ENCODE measurements around the gene PAH.

PAH gene

DNA sequence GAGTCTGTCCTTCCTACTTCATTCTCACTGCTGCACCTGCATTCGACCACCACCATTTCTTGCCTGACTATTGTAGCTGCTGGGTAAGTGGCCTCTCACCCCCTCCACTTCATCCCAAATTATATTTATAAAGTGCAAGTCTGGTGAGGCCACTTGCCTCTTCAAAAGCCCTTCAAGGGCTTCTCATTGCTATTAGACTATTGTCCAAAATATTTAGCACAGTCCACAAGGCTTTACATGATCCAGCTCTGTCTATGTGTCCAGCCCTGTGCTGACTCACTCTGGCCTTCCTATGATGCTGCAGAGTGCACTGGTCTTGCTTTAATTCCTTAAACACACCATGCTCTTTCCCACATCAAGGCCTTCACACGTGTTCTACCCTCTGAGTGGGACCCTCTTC is 46.0 kb downstream of the PAH start:
- Histone ChIP-seq H3K23ac (ENCODE audit: low read depth, low read length, poor library complexity) (no peak overlapping the region), H3K9me3 (replicated peaks in 1 of 2; ENCODE audit: control insufficient read depth in 2 of 2, insufficient read depth in 1 of 2, low read depth in 1 of 2, low read length in 2 of 2) (no peaks in the 10 kb centered on the region), H3K27me3 (ENCODE audit: control insufficient read depth in 3 of 3, insufficient read depth in 3 of 3, low read depth in 1 of 3, low read length in 3 of 3) (no peaks in the 10 kb centered on the region), H2BK12ac (ENCODE audit: low read length) (no peak overlapping the region), H3K9ac (ENCODE audit: low read depth, low read length, poor library complexity) (no peak overlapping the region), H3K27ac (replicated peaks; ENCODE audit: low read length) (no peak overlapping the region), H4K8ac (ENCODE audit: low read depth, low read length) (no peak overlapping the region), H3K18ac (ENCODE audit: low read length) (no peak overlapping the region), H2BK120ac (ENCODE audit: low read depth, low read length) (no peak overlapping the region), H3K79me1 (ENCODE audit: low read depth, low read length) (no peaks in the 10 kb centered on the region), H2AFZ (ENCODE audit: low read length) (no peak overlapping the region), H3K4me1 (ENCODE audit: control insufficient read depth in 2 of 2, insufficient read depth in 1 of 2, low read depth in 1 of 2, low read length in 2 of 2) (peaks cover 0 to 15% of the 10 kb centered on the region in 2 donors), H3K4me2 (ENCODE audit: insufficient read depth, low read length, poor library complexity, severe bottlenecking) (no peak overlapping the region), H3K14ac (ENCODE audit: low read length) (no peak overlapping the region), H2AK5ac (ENCODE audit: low read depth, low read length) (no peak overlapping the region), H3K4ac (ENCODE audit: low read length) (no peak overlapping the region), H4K91ac (ENCODE audit: low read depth, low read length, poor library complexity) (no peak overlapping the region), H3K36me3 (replicated peaks in 1 of 2; ENCODE audit: control insufficient read depth in 2 of 2, insufficient read depth in 2 of 2, low read length in 2 of 2) (no peaks in the 10 kb centered on the region), H2BK5ac (ENCODE audit: low read length) (no peak overlapping the region), H3K4me3 (ENCODE audit: low read length in 2 of 2) (no peak overlapping the region), H2BK15ac (ENCODE audit: low read length) (no peak overlapping the region)
- DNase-seq (ENCODE audit: low spot score) = no peak
- no CpG with 5 or more reads among the region's 2 CpGs for WGBS, 2 donors (ENCODE audit: extremely low coverage in 2 of 2, insufficient read length in 2 of 2, insufficient replicate concordance in 1 of 2)

DNA sequence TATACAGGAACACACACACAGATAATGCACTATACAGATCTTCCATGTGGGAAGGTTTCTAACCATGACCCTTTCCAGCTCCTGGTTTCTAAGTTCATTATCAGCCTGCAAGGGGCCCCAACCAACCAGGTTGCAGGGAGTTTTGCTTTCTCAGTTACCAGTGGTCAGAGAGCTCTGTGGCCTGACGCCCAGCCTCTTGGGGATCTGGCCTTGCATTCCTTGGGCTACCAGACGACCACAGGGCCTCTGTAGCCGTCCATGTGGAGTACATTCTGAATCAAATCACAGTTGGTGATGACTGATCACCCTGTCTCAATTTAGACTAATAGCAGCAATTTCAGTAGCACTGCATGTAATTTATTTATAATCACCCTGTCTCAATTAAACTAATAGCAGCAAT is 47.5 kb downstream of the PAH start:
- H2BK120ac ChIP-seq (ENCODE audit: low read depth, low read length) = no peak overlapping the region
- H3K27me3 ChIP-seq (ENCODE audit: control insufficient read depth in 3 of 3, insufficient read depth in 3 of 3, low read depth in 1 of 3, low read length in 3 of 3) = no peaks in the 10 kb centered on the region
- H3K4me2 ChIP-seq (ENCODE audit: insufficient read depth, low read length, poor library complexity, severe bottlenecking) = no peak overlapping the region
- no peak overlapping the region for H3K27ac ChIP-seq (replicated peaks; ENCODE audit: low read length)
- H3K4me3 ChIP-seq (ENCODE audit: low read length in 2 of 2) = no peak overlapping the region
- H3K4ac ChIP-seq (ENCODE audit: low read length) = no peak overlapping the region
- H4K8ac ChIP-seq (ENCODE audit: low read depth, low read length) = no peak overlapping the region
- H3K18ac ChIP-seq (ENCODE audit: low read length) = no peak overlapping the region
- H2BK15ac ChIP-seq (ENCODE audit: low read length) = no peak overlapping the region
- no peak overlapping the region for H2AK5ac ChIP-seq (ENCODE audit: low read depth, low read length)
- H2BK5ac ChIP-seq (ENCODE audit: low read length) = no peak overlapping the region
- H3K79me1 ChIP-seq (ENCODE audit: low read depth, low read length) = no peaks in the 10 kb centered on the region
- H2BK12ac ChIP-seq (ENCODE audit: low read length) = no peak overlapping the region
- DNase-seq (ENCODE audit: low spot score) = no peak
- WGBS, 2 donors (ENCODE audit: extremely low coverage in 2 of 2, insufficient read length in 2 of 2, insufficient replicate concordance in 1 of 2) = no CpG with 5 or more reads among the region's 3 CpGs
- no peak overlapping the region for H3K23ac ChIP-seq (ENCODE audit: low read depth, low read length, poor library complexity)
- no peaks in the 10 kb centered on the region for H3K9me3 ChIP-seq (replicated peaks in 1 of 2; ENCODE audit: control insufficient read depth in 2 of 2, insufficient read depth in 1 of 2, low read depth in 1 of 2, low read length in 2 of 2)
- no peak overlapping the region for H2AFZ ChIP-seq (ENCODE audit: low read length)
- H3K9ac ChIP-seq (ENCODE audit: low read depth, low read length, poor library complexity) = no peak overlapping the region
- H4K91ac ChIP-seq (ENCODE audit: low read depth, low read length, poor library complexity) = no peak overlapping the region
- no peak overlapping the region for H3K14ac ChIP-seq (ENCODE audit: low read length)
- H3K4me1 ChIP-seq (ENCODE audit: control insufficient read depth in 2 of 2, insufficient read depth in 1 of 2, low read depth in 1 of 2, low read length in 2 of 2) = peaks cover 0 to 7% of the 10 kb centered on the region in 2 donors
- H3K36me3 ChIP-seq (replicated peaks in 1 of 2; ENCODE audit: control insufficient read depth in 2 of 2, insufficient read depth in 2 of 2, low read length in 2 of 2) = no peaks in the 10 kb centered on the region

GRCh38 chr12:102865821-102866615 is 51.0 kb downstream of the PAH start:
- peaks cover 0 to 7% of the 10 kb centered on the region in 2 donors for H3K4me1 ChIP-seq (ENCODE audit: control insufficient read depth in 2 of 2, insufficient read depth in 1 of 2, low read depth in 1 of 2, low read length in 2 of 2)
- H3K4me3 ChIP-seq (ENCODE audit: low read length in 2 of 2) = no peak overlapping the region
- H3K27me3 ChIP-seq (ENCODE audit: control insufficient read depth in 3 of 3, insufficient read depth in 3 of 3, low read depth in 1 of 3, low read length in 3 of 3) = no peaks in the 10 kb centered on the region
- H3K9me3 ChIP-seq (replicated peaks in 1 of 2; ENCODE audit: control insufficient read depth in 2 of 2, insufficient read depth in 1 of 2, low read depth in 1 of 2, low read length in 2 of 2) = no peaks in the 10 kb centered on the region
- no peak overlapping the region for H3K9ac ChIP-seq (ENCODE audit: low read depth, low read length, poor library complexity)
- H3K23ac ChIP-seq (ENCODE audit: low read depth, low read length, poor library complexity) = no peak overlapping the region
- H3K36me3 ChIP-seq (replicated peaks in 1 of 2; ENCODE audit: control insufficient read depth in 2 of 2, insufficient read depth in 2 of 2, low read length in 2 of 2) = no peaks in the 10 kb centered on the region
- no peak overlapping the region for H2BK5ac ChIP-seq (ENCODE audit: low read length)
- no peak overlapping the region for H2BK15ac ChIP-seq (ENCODE audit: low read length)
- no peak overlapping the region for H3K4me2 ChIP-seq (ENCODE audit: insufficient read depth, low read length, poor library complexity, severe bottlenecking)
- H4K91ac ChIP-seq (ENCODE audit: low read depth, low read length, poor library complexity) = no peak overlapping the region
- no peaks in the 10 kb centered on the region for H3K79me1 ChIP-seq (ENCODE audit: low read depth, low read length)
- DNase-seq (ENCODE audit: low spot score) = no peak
- H2AFZ ChIP-seq (ENCODE audit: low read length) = no peak overlapping the region
- H3K27ac ChIP-seq (replicated peaks; ENCODE audit: low read length) = no peak overlapping the region
- H3K18ac ChIP-seq (ENCODE audit: low read length) = no peak overlapping the region
- WGBS, 2 donors (ENCODE audit: extremely low coverage in 2 of 2, insufficient read length in 2 of 2, insufficient replicate concordance in 1 of 2) = no CpG with 5 or more reads among the region's 6 CpGs
- no peak overlapping the region for H3K14ac ChIP-seq (ENCODE audit: low read length)
- no peak overlapping the region for H2BK120ac ChIP-seq (ENCODE audit: low read depth, low read length)
- H2AK5ac ChIP-seq (ENCODE audit: low read depth, low read length) = no peak overlapping the region
- no peak overlapping the region for H2BK12ac ChIP-seq (ENCODE audit: low read length)
- no peak overlapping the region for H3K4ac ChIP-seq (ENCODE audit: low read length)
- H4K8ac ChIP-seq (ENCODE audit: low read depth, low read length) = no peak overlapping the region

DNA sequence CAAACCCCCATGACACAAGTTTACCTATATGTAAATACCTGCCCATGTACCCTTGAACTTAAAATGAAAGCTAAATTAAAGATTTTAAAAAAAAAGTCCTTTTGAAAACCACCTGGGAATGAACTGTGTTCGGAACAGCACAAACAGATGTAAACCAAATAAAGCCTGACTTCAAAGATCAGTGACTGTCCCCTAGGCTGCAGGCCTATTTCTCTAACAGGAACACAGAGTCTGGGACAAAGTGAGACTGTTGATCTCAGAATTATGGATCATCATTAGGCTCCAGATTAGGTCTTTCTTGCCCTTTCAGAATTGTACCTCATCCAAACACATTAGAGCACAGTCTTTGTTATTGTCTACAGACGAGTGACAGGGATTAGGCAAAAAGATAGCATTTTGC is 54.6 kb downstream of the PAH start:
- Histone ChIP-seq H3K79me1 (ENCODE audit: low read depth, low read length) (no peaks in the 10 kb centered on the region), H2AFZ (ENCODE audit: low read length) (no peak overlapping the region), H3K14ac (ENCODE audit: low read length) (no peak overlapping the region), H3K36me3 (replicated peaks in 1 of 2; ENCODE audit: control insufficient read depth in 2 of 2, insufficient read depth in 2 of 2, low read length in 2 of 2) (no peaks in the 10 kb centered on the region), H2BK12ac (ENCODE audit: low read length) (no peak overlapping the region), H3K4ac (ENCODE audit: low read length) (no peak overlapping the region), H4K8ac (ENCODE audit: low read depth, low read length) (no peak overlapping the region), H3K4me3 (ENCODE audit: low read length in 2 of 2) (no peak overlapping the region), H3K4me2 (ENCODE audit: insufficient read depth, low read length, poor library complexity, severe bottlenecking) (no peak overlapping the region), H4K91ac (ENCODE audit: low read depth, low read length, poor library complexity) (no peak overlapping the region), H2BK5ac (ENCODE audit: low read length) (no peak overlapping the region), H3K27ac (replicated peaks; ENCODE audit: low read length) (no peak overlapping the region), H3K23ac (ENCODE audit: low read depth, low read length, poor library complexity) (no peak overlapping the region), H2AK5ac (ENCODE audit: low read depth, low read length) (no peak overlapping the region), H3K9ac (ENCODE audit: low read depth, low read length, poor library complexity) (no peak overlapping the region), H3K27me3 (ENCODE audit: control insufficient read depth in 3 of 3, insufficient read depth in 3 of 3, low read depth in 1 of 3, low read length in 3 of 3) (no peaks in the 10 kb centered on the region), H3K4me1 (ENCODE audit: control insufficient read depth in 2 of 2, insufficient read depth in 1 of 2, low read depth in 1 of 2, low read length in 2 of 2) (peaks cover 0 to 7% of the 10 kb centered on the region in 2 donors), H2BK120ac (ENCODE audit: low read depth, low read length) (no peak overlapping the region), H3K18ac (ENCODE audit: low read length) (no peak overlapping the region), H2BK15ac (ENCODE audit: low read length) (no peak overlapping the region), H3K9me3 (replicated peaks in 1 of 2; ENCODE audit: control insufficient read depth in 2 of 2, insufficient read depth in 1 of 2, low read depth in 1 of 2, low read length in 2 of 2) (no peaks in the 10 kb centered on the region)
- WGBS, 2 donors (ENCODE audit: extremely low coverage in 2 of 2, insufficient read length in 2 of 2, insufficient replicate concordance in 1 of 2) = no CpG with 5 or more reads among the region's 2 CpGs
- DNase-seq (ENCODE audit: low spot score) = no peak

Data from neuronal stem cell (in vitro differentiated cells).